GM18907 (cell line): ENCODE data around the gene KMT2B.
"Not testable (repeated sequence)": the region's sequence is repeated elsewhere in the genome, so short reads cannot be mapped to it uniquely, and the experiment has no call there.

Source experiments
- ATAC-seq: cut with Tn5 transposase; IDR thresholded peaks from one replicate; pipeline ENCODE4 v1.9.1; 2021; ENCODE audit warnings: mild to moderate bottlenecking, moderate library complexity; ENCODE audit not compliant: unreplicated experiment

Gene KMT2B

GRCh38 chr19:35755550-35756376 is 38.0 kb downstream of the KMT2B start:
- no peak for ATAC-seq

- ATAC-seq, result no peak
Measured at GRCh38 chr19:35756377-35757230, 38.8 kb downstream of the KMT2B start, which contains the start of gene HSPB6. Gene HSPB6 (minus strand): TSS chr19:35757029. CDS start chr19:35757008, 21 bp downstream.

GRCh38 chr19:35757231-35757748 is 39.5 kb downstream of the KMT2B start:
- peak; percentile 4 for ATAC-seq

GRCh38 chr19:35757749-35758608 is 40.2 kb downstream of the KMT2B start, which contains the start of gene PROSER3:
Gene PROSER3 (plus strand): TSS chr19:35758176. CDS start chr19:35758216, 40 bp downstream.
- peak; percentile 93 for ATAC-seq

- no peak for ATAC-seq
Measured at GRCh38 chr19:35759697-35760096, 41.9 kb downstream of the KMT2B start.

GRCh38 chr19:35760711-35761349 is 43.0 kb downstream of the KMT2B start:
- ATAC-seq, result no peak

- ATAC-seq, result no peak
Measured at GRCh38 chr19:35764432-35765315, 46.9 kb downstream of the KMT2B start.

GRCh38 chr19:35766571-35767104 is 48.8 kb downstream of the KMT2B start:
- ATAC-seq, result no peak

- no peak for ATAC-seq
Measured at GRCh38 chr19:35767288-35768081, 49.7 kb downstream of the KMT2B start.

- ATAC-seq, result no peak
Measured at GRCh38 chr19:35768082-35768421, 50.2 kb downstream of the KMT2B start.

- not testable (repeated sequence) for ATAC-seq
Measured at GRCh38 chr19:35772362-35772761, 54.6 kb downstream of the KMT2B start.

- ATAC-seq, result no peak
Measured at GRCh38 chr19:35773020-35773806, 55.4 kb downstream of the KMT2B start.

- no peak for ATAC-seq
Measured at GRCh38 chr19:35774274-35775045, 56.7 kb downstream of the KMT2B start.

GRCh38 chr19:35775046-35775297 is 57.2 kb downstream of the KMT2B start:
- ATAC-seq, result no peak

- peak; percentile 91 for ATAC-seq
Measured at GRCh38 chr19:35775298-35776101, 57.7 kb downstream of the KMT2B start, which contains the start of gene ARHGAP33. Gene ARHGAP33 (plus strand): TSS chr19:35775564. CDS start chr19:35775659, 95 bp downstream.
